Measurements from ENCODE around the gene LPIN1. TPM values are rescaled to one million over a fixed set of nuclear protein-coding genes. Genes with fewer than 3 reads are reported as not detected.

Gene LPIN1
- total RNA-seq, 3 donors from 2014 or later: 29.7 to 38.4 (median 30.4) TPM

DNA sequence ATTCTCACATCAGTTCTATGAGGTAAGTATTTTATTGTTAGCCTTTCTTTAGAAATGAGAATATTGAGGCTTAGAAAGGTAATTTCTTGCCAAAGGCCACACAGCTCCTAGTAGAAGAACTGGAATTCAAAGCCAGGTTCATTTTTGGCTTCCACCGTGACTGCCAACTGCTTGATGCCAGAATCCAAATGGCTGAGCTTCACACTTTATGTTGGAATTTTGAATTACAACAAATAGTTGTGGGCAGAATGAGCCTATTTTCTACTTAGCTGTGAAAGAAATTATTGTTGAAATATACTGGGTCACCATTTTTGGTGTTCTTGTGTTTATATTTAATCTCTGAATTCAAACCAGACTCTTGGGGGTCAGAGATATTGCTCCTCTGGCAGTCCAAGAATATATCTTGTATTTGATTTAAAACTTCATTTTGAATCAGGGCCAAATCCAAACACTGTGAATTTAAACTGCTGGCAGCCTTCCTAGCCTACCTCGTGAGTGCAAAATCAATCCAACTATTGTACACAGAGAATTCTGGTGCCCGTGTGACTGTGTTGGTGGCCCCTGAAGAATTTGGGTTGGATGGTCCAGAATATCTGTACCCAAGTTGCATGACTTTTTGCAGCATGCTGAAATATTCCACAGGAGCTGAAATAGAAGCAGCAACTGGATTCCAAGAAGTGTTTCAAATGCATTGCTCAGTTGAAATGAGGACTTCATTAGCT is 35.6 kb upstream of the LPIN1 start:
- ATAC-seq (no peak), DNase-seq (no peak)
- Histone ChIP-seq H3K4me1 (ENCODE audit: low read depth) (no peaks in the 10 kb centered on the region), H3K4me3 (no peak overlapping the region), H3K9me3 (no peaks in the 10 kb centered on the region), H3K36me3 (ENCODE audit: low read depth) (no peaks in the 10 kb centered on the region)
- intact Hi-C loops (cut with DNase I, micrococcal nuclease): no loop called here
- TF ChIP-seq, protein P1, sequence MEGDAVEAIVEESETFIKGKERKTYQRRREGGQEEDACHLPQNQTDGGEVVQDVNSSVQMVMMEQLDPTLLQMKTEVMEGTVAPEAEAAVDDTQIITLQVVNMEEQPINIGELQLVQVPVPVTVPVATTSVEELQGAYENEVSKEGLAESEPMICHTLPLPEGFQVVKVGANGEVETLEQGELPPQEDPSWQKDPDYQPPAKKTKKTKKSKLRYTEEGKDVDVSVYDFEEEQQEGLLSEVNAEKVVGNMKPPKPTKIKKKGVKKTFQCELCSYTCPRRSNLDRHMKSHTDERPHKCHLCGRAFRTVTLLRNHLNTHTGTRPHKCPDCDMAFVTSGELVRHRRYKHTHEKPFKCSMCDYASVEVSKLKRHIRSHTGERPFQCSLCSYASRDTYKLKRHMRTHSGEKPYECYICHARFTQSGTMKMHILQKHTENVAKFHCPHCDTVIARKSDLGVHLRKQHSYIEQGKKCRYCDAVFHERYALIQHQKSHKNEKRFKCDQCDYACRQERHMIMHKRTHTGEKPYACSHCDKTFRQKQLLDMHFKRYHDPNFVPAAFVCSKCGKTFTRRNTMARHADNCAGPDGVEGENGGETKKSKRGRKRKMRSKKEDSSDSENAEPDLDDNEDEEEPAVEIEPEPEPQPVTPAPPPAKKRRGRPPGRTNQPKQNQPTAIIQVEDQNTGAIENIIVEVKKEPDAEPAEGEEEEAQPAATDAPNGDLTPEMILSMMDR (IDR thresholded peaks at IDR 0.05): no peak

DNA sequence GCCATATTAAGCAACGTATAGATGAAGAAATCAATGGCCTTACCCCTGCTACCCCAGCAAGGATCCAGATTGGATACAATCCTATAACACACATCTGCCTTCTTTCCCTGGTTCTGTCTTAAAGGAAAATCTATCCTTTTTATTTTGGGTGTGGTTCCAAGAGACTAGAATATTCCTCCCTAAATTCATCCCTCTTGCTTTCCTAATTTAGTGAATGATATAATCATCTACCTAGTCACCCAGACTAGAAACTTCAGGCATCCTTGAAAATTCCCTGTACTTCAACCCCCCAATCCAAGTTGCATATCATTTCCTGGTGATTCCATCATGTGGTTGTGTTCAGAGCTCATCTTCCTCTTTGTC is 35.1 kb upstream of the LPIN1 start:
- TF ChIP-seq, protein P1 (IDR thresholded peaks at IDR 0.05): no peak
- Histone ChIP-seq H3K9me3 (no peaks in the 10 kb centered on the region), H3K36me3 (ENCODE audit: low read depth) (no peaks in the 10 kb centered on the region), H3K4me3 (no peak overlapping the region), H3K4me1 (ENCODE audit: low read depth) (no peaks in the 10 kb centered on the region)
- DNase-seq (no peak), ATAC-seq (no peak)
- intact Hi-C loops (cut with DNase I, micrococcal nuclease): no loop called here

DNA sequence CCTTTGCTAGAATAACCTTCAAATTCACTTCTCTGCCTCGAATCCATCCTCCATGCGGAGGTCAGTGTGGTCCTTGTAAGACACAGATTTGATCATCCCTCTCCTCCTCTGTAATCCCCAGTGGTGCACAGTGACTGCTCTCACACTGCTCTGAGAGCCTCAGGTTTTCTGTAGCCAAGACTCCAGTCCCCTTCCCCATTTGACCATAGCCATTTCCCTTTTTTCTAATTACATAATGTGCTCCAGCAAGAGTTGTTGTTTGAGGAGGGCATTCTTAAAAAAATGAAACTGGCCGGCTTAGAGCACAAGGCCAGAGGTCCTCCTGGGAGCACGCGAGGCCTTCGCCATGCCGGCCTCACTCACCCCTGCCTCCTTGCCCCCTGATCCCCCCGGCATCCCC is 34.7 kb upstream of the LPIN1 start:
- DNase-seq (no peak), ATAC-seq (no peak)
- no peaks in the 10 kb centered on the region for H3K9me3 ChIP-seq
- H3K4me1 ChIP-seq (ENCODE audit: low read depth): no peaks in the 10 kb centered on the region
- intact Hi-C loops (cut with DNase I, micrococcal nuclease): no loop called here
- H3K4me3 ChIP-seq: no peak overlapping the region
- H3K36me3 ChIP-seq (ENCODE audit: low read depth): no peaks in the 10 kb centered on the region
- TF ChIP-seq, protein P1 (IDR thresholded peaks at IDR 0.05): no peak

DNA sequence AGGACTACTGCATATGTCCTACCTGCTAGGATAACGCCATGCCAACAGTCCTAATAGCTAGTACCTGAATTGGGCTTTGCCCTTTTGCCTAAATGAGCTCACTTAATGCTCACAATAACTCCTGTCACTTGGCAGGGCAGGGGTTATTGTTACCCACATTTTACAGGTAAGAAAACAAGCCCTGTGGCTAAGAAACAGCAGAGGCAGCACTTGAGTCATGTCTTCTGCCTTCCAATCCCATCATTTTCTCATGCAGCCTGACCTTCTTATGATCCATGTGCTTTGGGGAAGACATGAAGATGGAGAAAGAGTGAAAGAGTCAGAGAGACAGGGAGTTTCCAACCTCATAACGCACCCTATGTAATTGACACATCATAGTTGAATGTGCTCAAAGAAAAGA is 33.6 kb upstream of the LPIN1 start:
- no peak for ATAC-seq
- TF ChIP-seq, protein P1 (IDR thresholded peaks at IDR 0.05): no peak
- no peaks in the 10 kb centered on the region for H3K36me3 ChIP-seq (ENCODE audit: low read depth)
- intact Hi-C loops (cut with DNase I, micrococcal nuclease): no loop called here
- H3K9me3 ChIP-seq: no peaks in the 10 kb centered on the region
- no peaks in the 10 kb centered on the region for H3K4me1 ChIP-seq (ENCODE audit: low read depth)
- no peak for DNase-seq
- H3K4me3 ChIP-seq: no peak overlapping the region

DNA sequence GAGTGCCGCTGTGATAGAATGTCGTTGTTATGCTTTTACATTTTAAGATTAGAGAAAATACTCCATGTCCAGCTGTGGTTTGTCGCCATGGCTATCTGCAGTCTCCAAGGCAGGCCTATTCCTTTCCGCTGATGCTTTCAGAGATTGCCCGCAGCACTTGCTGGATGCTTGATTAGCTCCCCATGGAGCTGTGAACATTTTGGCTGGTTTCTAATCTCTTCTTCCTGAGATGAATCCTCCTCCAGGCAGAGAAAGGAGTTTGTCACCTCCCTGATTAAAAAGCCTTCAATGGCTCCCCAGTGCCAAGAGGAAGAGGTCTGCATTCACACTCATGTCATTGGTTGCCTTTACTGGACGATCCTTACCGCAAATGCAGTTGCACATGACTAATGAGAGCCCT is 32.6 kb upstream of the LPIN1 start:
- intact Hi-C loops (cut with DNase I, micrococcal nuclease): no loop called here
- Histone ChIP-seq H3K36me3 (ENCODE audit: low read depth) (no peaks in the 10 kb centered on the region), H3K9me3 (no peaks in the 10 kb centered on the region), H3K4me3 (no peak overlapping the region), H3K4me1 (ENCODE audit: low read depth) (no peaks in the 10 kb centered on the region)
- ATAC-seq: no peak
- TF ChIP-seq, protein P1 (IDR thresholded peaks at IDR 0.05): no peak
- no peak for DNase-seq

All from mucosa of descending colon (tissue), 3 donors.